DOHH2 (cell line): ENCODE results near the gene AP3S2.

ENCODE experiments used
- H3F3A ChIP-seq: fragments of 200-600 bp; sonication (generic), shearing (Covaris generic); 2 replicates; pipeline ENCODE4 v1.6.0; 2016; ENCODE audit warnings: antibody characterized with exemption, mild to moderate bottlenecking; ENCODE audit not compliant: control insufficient read depth, insufficient read depth
- H3K27ac ChIP-seq: fragments of 200-600 bp; sonication (generic); 2 replicates; pipeline ENCODE4 v1.5.1; 2014; ENCODE audit warnings: low read depth, mild to moderate bottlenecking, low read length, moderate library complexity
- H3K27me3 ChIP-seq: fragments of 200-600 bp; sonication (generic); 2 replicates; pipeline ENCODE4 v1.6.1; 2014; ENCODE audit warnings: mild to moderate bottlenecking, low read length, mixed read lengths; ENCODE audit not compliant: control insufficient read depth
- H3K36me3 ChIP-seq: fragments of 200-600 bp; sonication (generic); 2 replicates; pipeline ENCODE4 v1.6.1; 2014; ENCODE audit warnings: mild to moderate bottlenecking, low read length, moderate library complexity, mixed read lengths; ENCODE audit not compliant: control insufficient read depth
- H3K4me1 ChIP-seq: fragments of 200-600 bp; sonication (generic); 2 replicates; pipeline ENCODE4 v1.6.1; 2014; ENCODE audit warnings: mild to moderate bottlenecking, low read length, mixed read lengths; ENCODE audit not compliant: control insufficient read depth
- H3K4me2 ChIP-seq: fragments of 200-600 bp; sonication (generic); 2 replicates; pipeline ENCODE4 v1.6.0; 2014; ENCODE audit warnings: mild to moderate bottlenecking, low read length, moderate library complexity
- H3K4me3 ChIP-seq: fragments of 200-600 bp; sonication (generic); 2 replicates; pipeline ENCODE4 v1.5.1; 2014; ENCODE audit warnings: mild to moderate bottlenecking, low read length, mixed read lengths
- H3K79me2 ChIP-seq: fragments of 200-600 bp; sonication (generic); 2 replicates; pipeline ENCODE4 v1.6.1; 2014; ENCODE audit warnings: mild to moderate bottlenecking, low read length, mixed read lengths; ENCODE audit not compliant: control insufficient read depth
- H3K9me2 ChIP-seq: fragments of 200-600 bp; sonication (generic); replicated peaks from 2 replicates; pipeline ENCODE4 v1.6.1; 2014; ENCODE audit warnings: mild to moderate bottlenecking, low read length, mixed read lengths; ENCODE audit not compliant: control insufficient read depth
- H3K9me3 ChIP-seq: fragments of 200-600 bp; sonication (generic); 2 replicates; pipeline ENCODE4 v1.6.1; 2014; ENCODE audit warnings: antibody characterized with exemption, low read length, mixed read lengths; ENCODE audit not compliant: control insufficient read depth, insufficient read depth
- H4K20me1 ChIP-seq: fragments of 200-600 bp; sonication (generic); 2 replicates; pipeline ENCODE4 v1.6.0; 2014; ENCODE audit warnings: low read depth, mild to moderate bottlenecking, antibody characterized with exemption, low read length, moderate library complexity; ENCODE audit not compliant: control insufficient read depth, insufficient read depth
- CTCF ChIP-seq: fragments of 200-600 bp; sonication (generic); IDR thresholded peaks from one replicate; pipeline ENCODE4 v1.5.1; 2014; ENCODE audit warnings: antibody characterized with exemption, mild to moderate bottlenecking, low read depth, low read length; ENCODE audit not compliant: poor library complexity, severe bottlenecking
- EZH2phosphoT487 ChIP-seq: fragments of 200-600 bp; sonication (generic); IDR thresholded peaks from 2 replicates; pipeline ENCODE4 v1.6.1; 2017; ENCODE audit warnings: borderline replicate concordance, mild to moderate bottlenecking, antibody characterized with exemption, low read length, moderate library complexity, mixed read lengths

The AP3S2 gene

GRCh38 chr15:89878323-89878722 lies 15.5 kb downstream of the AP3S2 start:
- Histone ChIP-seq H3F3A (peaks cover 6% of the 10 kb centered on the region), H3K27ac (no peak overlapping the region), H4K20me1 (no peaks in the 10 kb centered on the region), H3K9me2 (no peaks in the 10 kb centered on the region), H3K9me3 (no peaks in the 10 kb centered on the region), H3K4me2 (no peak overlapping the region), H3K4me1 (peaks cover 4% of the 10 kb centered on the region), H3K4me3 (no peak overlapping the region), H3K27me3 (no peaks in the 10 kb centered on the region), H3K36me3 (peaks cover 19% of the 10 kb centered on the region), H3K79me2 (no peaks in the 10 kb centered on the region)
- TF ChIP-seq EZH2phosphoT487: no peak
- no peak for TF ChIP-seq CTCF

GRCh38 chr15:89877083-89877425 lies 16.7 kb downstream of the AP3S2 start:
- H4K20me1 ChIP-seq: no peaks in the 10 kb centered on the region
- H3K9me3 ChIP-seq: no peaks in the 10 kb centered on the region
- no peaks in the 10 kb centered on the region for H3K79me2 ChIP-seq
- H3F3A ChIP-seq: peaks cover 6% of the 10 kb centered on the region
- no peak for TF ChIP-seq EZH2phosphoT487
- no peak for TF ChIP-seq CTCF
- no peaks in the 10 kb centered on the region for H3K9me2 ChIP-seq
- no peak overlapping the region for H3K4me3 ChIP-seq
- H3K36me3 ChIP-seq: peaks cover 17% of the 10 kb centered on the region; the same call in 1 of the 2 replicates
- no peaks in the 10 kb centered on the region for H3K27me3 ChIP-seq
- H3K4me2 ChIP-seq: no peak overlapping the region
- H3K4me1 ChIP-seq: peaks cover 4% of the 10 kb centered on the region
- H3K27ac ChIP-seq: no peak overlapping the region

- H3F3A ChIP-seq: peaks cover 6% of the 10 kb centered on the region
- TF ChIP-seq EZH2phosphoT487 (no peak), CTCF (no peak)
- H3K27me3 ChIP-seq: no peaks in the 10 kb centered on the region
- H3K4me1 ChIP-seq: peaks cover 4% of the 10 kb centered on the region
- H4K20me1 ChIP-seq: no peaks in the 10 kb centered on the region
- no peak overlapping the region for H3K4me3 ChIP-seq
- H3K9me2 ChIP-seq: no peaks in the 10 kb centered on the region
- H3K27ac ChIP-seq: no peak overlapping the region
- H3K79me2 ChIP-seq: no peaks in the 10 kb centered on the region
- no peak overlapping the region for H3K4me2 ChIP-seq
- peaks cover 17% of the 10 kb centered on the region for H3K36me3 ChIP-seq
- no peaks in the 10 kb centered on the region for H3K9me3 ChIP-seq
Observed at GRCh38 chr15:89876396-89877082, 17.3 kb downstream of the AP3S2 start.
